H9 (cell line): ENCODE data around the gene KIF5A. TPM values are rescaled to one million over a fixed set of nuclear protein-coding genes. Genes with fewer than 3 reads are reported as not detected.

Source experiments
- DNase-seq: peaks from one replicate; pipeline ENCODE4 v3.0.0-alpha.2; 2017
- H2AFZ ChIP-seq: one replicate; pipeline ENCODE4 v1.6.1; 2013; ENCODE audit warnings: mild to moderate bottlenecking, low read length, control low read depth, moderate library complexity
- H2AK5ac ChIP-seq: 2 replicates; pipeline ENCODE4 v1.6.1; 2013; ENCODE audit warnings: low read length, control low read depth, mixed read lengths; ENCODE audit not compliant: insufficient read length
- H2BK120ac ChIP-seq: one replicate; pipeline ENCODE4 v1.6.1; 2013; ENCODE audit warnings: low read depth, mild to moderate bottlenecking, low read length, control low read depth, inconsistent platforms; ENCODE audit not compliant: poor library complexity, severe bottlenecking
- H2BK12ac ChIP-seq: 2 replicates; pipeline ENCODE4 v1.6.1; 2013; ENCODE audit warnings: low read length, control low read depth, mixed read lengths, low read depth; ENCODE audit not compliant: insufficient read length
- H2BK15ac ChIP-seq: 2 replicates; pipeline ENCODE4 v1.6.1; 2013; ENCODE audit warnings: low read depth, low read length, control low read depth
- H2BK20ac ChIP-seq: one replicate; pipeline ENCODE4 v1.6.1; 2013; ENCODE audit warnings: low read depth, mild to moderate bottlenecking, low read length, control low read depth, inconsistent platforms; ENCODE audit not compliant: poor library complexity, severe bottlenecking
- H2BK5ac ChIP-seq: 2 replicates; pipeline ENCODE4 v1.6.1; 2013; ENCODE audit warnings: low read length, control low read depth, mixed read lengths; ENCODE audit not compliant: insufficient read length
- H3K14ac ChIP-seq: 2 replicates; pipeline ENCODE4 v1.6.1; 2013; ENCODE audit warnings: low read length, control low read depth; ENCODE audit not compliant: insufficient read depth
- H3K18ac ChIP-seq: 2 replicates; pipeline ENCODE4 v1.6.1; 2013; ENCODE audit warnings: low read depth, mild to moderate bottlenecking, mixed read lengths, low read length, control low read depth; ENCODE audit not compliant: insufficient read length
- H3K23ac ChIP-seq: 2 replicates; pipeline ENCODE4 v1.6.1; 2013; ENCODE audit warnings: low read length, control low read depth, mixed read lengths, low read depth; ENCODE audit not compliant: insufficient read length
- H3K23me2 ChIP-seq: 2 replicates; pipeline ENCODE4 v1.6.1; 2013; ENCODE audit warnings: low read depth, mild to moderate bottlenecking, mixed read lengths, low read length, control low read depth; ENCODE audit not compliant: insufficient read length, poor library complexity, severe bottlenecking
- H3K27ac ChIP-seq: 2 replicates; pipeline ENCODE4 v1.5.1; 2013; ENCODE audit warnings: low read length, control low read depth, mixed read lengths, low read depth; ENCODE audit not compliant: insufficient read length
- H3K27me3 ChIP-seq: 2 replicates; pipeline ENCODE4 v1.6.1; 2013; ENCODE audit warnings: low read length, control low read depth, inconsistent platforms; ENCODE audit not compliant: insufficient read depth
- H3K4ac ChIP-seq: 2 replicates; pipeline ENCODE4 v1.6.1; 2013; ENCODE audit warnings: low read depth, mild to moderate bottlenecking, control low read depth, inconsistent platforms, low read length, moderate library complexity
- H3K4me1 ChIP-seq: 2 replicates; pipeline ENCODE4 v1.6.1; 2013; ENCODE audit warnings: low read length, control low read depth, inconsistent platforms; ENCODE audit not compliant: insufficient read depth
- H3K4me2 ChIP-seq: 2 replicates; pipeline ENCODE4 v1.6.1; 2013; ENCODE audit warnings: low read length, control low read depth, mixed read lengths; ENCODE audit not compliant: insufficient read length, insufficient read depth
- H3K56ac ChIP-seq: 2 replicates; pipeline ENCODE4 v1.6.1; 2013; ENCODE audit warnings: low read depth, mild to moderate bottlenecking, mixed read lengths, low read length, control low read depth; ENCODE audit not compliant: insufficient read length
- H3K79me1 ChIP-seq: 2 replicates; pipeline ENCODE4 v1.6.1; 2013; ENCODE audit warnings: low read depth, mild to moderate bottlenecking, moderate library complexity, low read length, control low read depth, inconsistent platforms; ENCODE audit not compliant: insufficient read depth, poor library complexity, severe bottlenecking
- H3K79me2 ChIP-seq: 2 replicates; pipeline ENCODE4 v1.6.1; 2013; ENCODE audit warnings: low read length, control low read depth, inconsistent platforms; ENCODE audit not compliant: insufficient read depth
- H3K9ac ChIP-seq: 2 replicates; pipeline ENCODE4 v1.6.1; 2013; ENCODE audit warnings: low read length, control low read depth, mixed read lengths; ENCODE audit not compliant: insufficient read length; ENCODE audit errors: extremely low read depth
- H3K9me3 ChIP-seq: one replicate; pipeline ENCODE4 v1.6.1; 2013; ENCODE audit warnings: low read depth, low read length, inconsistent platforms; ENCODE audit not compliant: control insufficient read depth
- H3T11ph ChIP-seq: one replicate; pipeline ENCODE4 v1.6.1; 2013; ENCODE audit warnings: mild to moderate bottlenecking, low read length, control low read depth, inconsistent platforms
- H4K20me1 ChIP-seq: one replicate; pipeline ENCODE4 v1.6.1; 2013; ENCODE audit not compliant: control insufficient read depth, insufficient read length, insufficient read depth
- H4K5ac ChIP-seq: 2 replicates; pipeline ENCODE4 v1.6.1; 2013; ENCODE audit warnings: low read depth, mild to moderate bottlenecking, mixed read lengths, low read length, control low read depth; ENCODE audit not compliant: insufficient read length
- H4K8ac ChIP-seq: replicated peaks from 2 replicates; pipeline ENCODE4 v1.6.1; 2013; ENCODE audit warnings: low read length, control low read depth, mixed read lengths, low read depth; ENCODE audit not compliant: insufficient read length
- H4K91ac ChIP-seq: 2 replicates; pipeline ENCODE4 v1.6.1; 2013; ENCODE audit warnings: low read depth, mild to moderate bottlenecking, moderate library complexity, mixed read lengths, low read length, control low read depth; ENCODE audit not compliant: insufficient read length
- H3K27ac Mint-ChIP-seq, 3 experiments: 2 replicates in 2 of 3; 3 replicates in 1 of 3; pipeline ENCODE4 v1.8.0; 2020 to 2021; ENCODE audit warnings: mixed read lengths in 3 of 3, mild to moderate bottlenecking in 1 of 3, moderate library complexity in 1 of 3
- H3K27me3 Mint-ChIP-seq: 2 replicates; pipeline ENCODE4 v1.8.0; 2021; ENCODE audit warnings: low read depth, mild to moderate bottlenecking, moderate library complexity, mixed read lengths
- H3K36me3 Mint-ChIP-seq, 3 experiments: 2 replicates in 2 of 3; 3 replicates in 1 of 3; pipeline ENCODE4 v1.8.0; 2020 to 2021; ENCODE audit warnings: low read depth in 3 of 3, mixed read lengths in 3 of 3; ENCODE audit not compliant: insufficient read depth in 1 of 3
- H3K4me1 Mint-ChIP-seq, 2 experiments: 2 replicates each; pipeline ENCODE4 v1.8.0; 2020; ENCODE audit warnings: mixed read lengths in 2 of 2
- H3K4me3 Mint-ChIP-seq, 2 experiments: 2 replicates in 1 of 2; 3 replicates in 1 of 2; pipeline ENCODE4 v1.8.0; 2020 to 2021; ENCODE audit warnings: mild to moderate bottlenecking in 2 of 2, mixed read lengths in 2 of 2, moderate library complexity in 1 of 2
- H3K9me3 Mint-ChIP-seq, 2 experiments: 2 replicates in 1 of 2; 3 replicates in 1 of 2; pipeline ENCODE4 v1.8.0; 2020; ENCODE audit warnings: mild to moderate bottlenecking in 2 of 2, mixed read lengths in 2 of 2, moderate library complexity in 1 of 2
- WGBS: extraction: QIAGEN DNeasy Blood & Tissue Kit; methylation state at CpG from one replicate; pipeline ENCODE4 v1.1.7; 2013; ENCODE audit warnings: missing lambda C conversion rate, low lambda C conversion rate, mixed read lengths; ENCODE audit not compliant: insufficient read length; ENCODE audit errors: extremely low coverage; 5-methylcytosine and 5-hydroxymethylcytosine counted together
- total RNA-seq: library from RNA; stranded (reverse); gene quantifications from 2 replicates; pipeline ENCODE4 v1.2.1, GENCODE V29; 2021
- TF ChIP-seq, protein P1 (sequence below): fragments of 200-600 bp; sonication (generic); conservative IDR thresholded peaks from 3 replicates; pipeline ENCODE4 v1.8.0; 2021; ENCODE audit warnings: antibody characterized with exemption, mild to moderate bottlenecking

KIF5A gene
- total RNA-seq, 1 experiment from 2014 or later: 18.5 TPM

GRCh38 chr12:57511588-57512325 lies 38.1 kb upstream of the KIF5A start:
- no peak overlapping the region for H3K27ac ChIP-seq
- no peak overlapping the region for H3K18ac ChIP-seq
- H3T11ph ChIP-seq: no peak overlapping the region
- Mint-ChIP-seq H3K4me1 (no peaks in the 10 kb centered on the region), H3K36me3 (peaks cover 69 to 85% (median 72%) of the 10 kb centered on the region in 3 experiments; a peak in 6 of 7 replicates), H3K27ac (no peak overlapping the region), H3K9me3 (peaks cover 0 to 2% of the 10 kb centered on the region in 2 experiments; a peak in 1 of 5 replicates), H3K4me3 (no peak overlapping the region), H3K27me3 (0 out of 2 replicates have a peak, but pooled peaks cover 2% of the 10 kb centered on the region)
- H3K4me2 ChIP-seq: no peak overlapping the region
- H3K27me3 ChIP-seq: no peaks in the 10 kb centered on the region
- no peak overlapping the region for H3K56ac ChIP-seq
- no CpG with 5 or more reads among the region's 7 CpGs for WGBS
- no peak overlapping the region for H2BK12ac ChIP-seq
- H3K23me2 ChIP-seq: no peaks in the 10 kb centered on the region
- H3K14ac ChIP-seq: no peak overlapping the region
- H3K9me3 ChIP-seq: no peaks in the 10 kb centered on the region
- H4K8ac ChIP-seq: no peak overlapping the region
- no peak overlapping the region for H2BK120ac ChIP-seq
- no peak overlapping the region for H4K91ac ChIP-seq
- no peaks in the 10 kb centered on the region for H4K20me1 ChIP-seq
- no peak overlapping the region for H2BK15ac ChIP-seq
- no peaks in the 10 kb centered on the region for H3K4me1 ChIP-seq
- H3K79me2 ChIP-seq: 0 out of 2 replicates have a peak, but pooled peaks cover 1% of the 10 kb centered on the region
- no peaks in the 10 kb centered on the region for H3K79me1 ChIP-seq
- no peak for DNase-seq
- H3K4ac ChIP-seq: no peak overlapping the region
- no peak overlapping the region for H4K5ac ChIP-seq
- no peak overlapping the region for H3K23ac ChIP-seq
- H2BK5ac ChIP-seq: no peak overlapping the region
- H2AFZ ChIP-seq: no peak overlapping the region
- H3K9ac ChIP-seq: no peak overlapping the region
- H2BK20ac ChIP-seq: no peak overlapping the region
- TF ChIP-seq, protein P1, sequence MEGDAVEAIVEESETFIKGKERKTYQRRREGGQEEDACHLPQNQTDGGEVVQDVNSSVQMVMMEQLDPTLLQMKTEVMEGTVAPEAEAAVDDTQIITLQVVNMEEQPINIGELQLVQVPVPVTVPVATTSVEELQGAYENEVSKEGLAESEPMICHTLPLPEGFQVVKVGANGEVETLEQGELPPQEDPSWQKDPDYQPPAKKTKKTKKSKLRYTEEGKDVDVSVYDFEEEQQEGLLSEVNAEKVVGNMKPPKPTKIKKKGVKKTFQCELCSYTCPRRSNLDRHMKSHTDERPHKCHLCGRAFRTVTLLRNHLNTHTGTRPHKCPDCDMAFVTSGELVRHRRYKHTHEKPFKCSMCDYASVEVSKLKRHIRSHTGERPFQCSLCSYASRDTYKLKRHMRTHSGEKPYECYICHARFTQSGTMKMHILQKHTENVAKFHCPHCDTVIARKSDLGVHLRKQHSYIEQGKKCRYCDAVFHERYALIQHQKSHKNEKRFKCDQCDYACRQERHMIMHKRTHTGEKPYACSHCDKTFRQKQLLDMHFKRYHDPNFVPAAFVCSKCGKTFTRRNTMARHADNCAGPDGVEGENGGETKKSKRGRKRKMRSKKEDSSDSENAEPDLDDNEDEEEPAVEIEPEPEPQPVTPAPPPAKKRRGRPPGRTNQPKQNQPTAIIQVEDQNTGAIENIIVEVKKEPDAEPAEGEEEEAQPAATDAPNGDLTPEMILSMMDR: no peak
- H2AK5ac ChIP-seq: no peak overlapping the region
